Measurements from ENCODE around the gene FHOD3.

- TF ChIP-seq ZSCAN5A (tag by site-specific recombination; IDR thresholded peaks at IDR 0.05) (no peak), ZNF777 (tag by site-specific recombination; IDR thresholded peaks at IDR 0.05; ENCODE audit: borderline replicate concordance) (no peak), ZBTB26 (tag by site-specific recombination; optimal IDR thresholded peaks at IDR 0.05) (no peak), CTCF (tag by site-specific recombination; IDR thresholded peaks at IDR 0.05) (no peak), ZNF292 (tag by site-specific recombination; IDR thresholded peaks at IDR 0.05; ENCODE audit: borderline replicate concordance, low read depth) (no peak), REST (tag by site-specific recombination; IDR thresholded peaks at IDR 0.05) (no peak), YY2 (tag by site-specific recombination; IDR thresholded peaks at IDR 0.05) (no peak), ZNF768 (tag by site-specific recombination; IDR thresholded peaks at IDR 0.05) (no peak), KLF7 (tag by site-specific recombination; IDR thresholded peaks at IDR 0.05; ENCODE audit: borderline replicate concordance) (no peak), REPIN1 (tag by site-specific recombination; IDR thresholded peaks at IDR 0.05; ENCODE audit: low read depth) (no peak), ZNF274 (IDR thresholded peaks at IDR 0.05; ENCODE audit: low read length) (no peak), ZNF274 (tag by site-specific recombination; IDR thresholded peaks at IDR 0.05; ENCODE audit: borderline replicate concordance) (no peak)
Measured at GRCh38 chr18:36334798-36335197, 37.3 kb downstream of the FHOD3 start.
